ENCODE measurements around the gene FTO. TPM values are rescaled to one million over a fixed set of nuclear protein-coding genes. Genes with fewer than 3 reads are reported as not detected.
"Not testable (repeated sequence)": the region's sequence is repeated elsewhere in the genome, so short reads cannot be mapped to it uniquely, and the experiment has no call there.

Gene FTO
- total RNA-seq, 1 experiment from 2014 or later, result 118 TPM

GRCh38 chr16:54175169-54175551 is 471.2 kb downstream of the FTO start:
- no peak for DNase-seq (ENCODE audit: low read depth)

DNA sequence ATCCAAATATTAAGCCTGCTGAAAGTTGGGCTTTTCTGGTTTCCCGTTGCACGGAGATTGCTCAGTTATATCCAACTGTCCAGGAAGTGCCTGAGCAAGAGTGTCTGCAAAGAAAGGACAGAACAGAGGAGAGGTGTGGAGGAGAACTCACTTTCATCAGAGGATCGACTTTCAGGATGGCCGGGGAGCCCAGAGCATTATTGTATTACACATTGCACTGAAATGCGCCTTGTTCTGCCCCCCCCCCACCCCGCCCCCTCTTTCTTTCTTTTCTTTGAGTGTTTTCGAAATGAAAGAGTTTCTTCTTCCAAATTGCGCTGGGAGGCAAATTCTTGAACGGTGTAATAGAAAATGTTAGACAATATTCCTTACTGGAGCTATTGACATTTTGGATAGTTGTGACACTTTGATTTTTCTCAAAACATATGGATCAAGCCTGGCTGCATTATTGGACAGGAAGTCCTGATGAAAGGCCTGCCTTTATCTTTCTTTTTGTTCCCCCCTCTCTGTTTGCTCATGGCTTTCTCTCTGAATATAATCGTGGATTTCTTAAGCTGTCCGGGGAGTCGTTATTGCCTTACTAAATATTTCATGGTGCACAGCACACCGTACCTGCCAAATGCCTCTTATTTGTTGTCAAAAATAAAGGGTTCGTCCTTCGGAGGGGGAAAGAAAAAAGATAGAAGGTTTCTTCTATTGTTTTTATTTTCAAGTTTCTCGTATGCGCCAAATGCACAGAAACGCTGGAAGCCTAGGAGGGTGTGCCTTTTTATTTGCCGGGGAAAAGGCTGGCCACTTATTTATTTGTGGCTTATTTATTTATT is 471.8 kb downstream of the FTO start:
- DNase-seq (ENCODE audit: low read depth), result no peak

GRCh38 chr16:54176376-54176901 is 472.5 kb downstream of the FTO start:
- DNase-seq (ENCODE audit: low read depth), result no peak

- DNase-seq (ENCODE audit: low read depth), result no peak
These were observed 473.3 kb downstream of the FTO start for GRCh38 chr16:54177052-54177861.

GRCh38 chr16:54177862-54178477 is 474.0 kb downstream of the FTO start:
- no peak for DNase-seq (ENCODE audit: low read depth)

DNA sequence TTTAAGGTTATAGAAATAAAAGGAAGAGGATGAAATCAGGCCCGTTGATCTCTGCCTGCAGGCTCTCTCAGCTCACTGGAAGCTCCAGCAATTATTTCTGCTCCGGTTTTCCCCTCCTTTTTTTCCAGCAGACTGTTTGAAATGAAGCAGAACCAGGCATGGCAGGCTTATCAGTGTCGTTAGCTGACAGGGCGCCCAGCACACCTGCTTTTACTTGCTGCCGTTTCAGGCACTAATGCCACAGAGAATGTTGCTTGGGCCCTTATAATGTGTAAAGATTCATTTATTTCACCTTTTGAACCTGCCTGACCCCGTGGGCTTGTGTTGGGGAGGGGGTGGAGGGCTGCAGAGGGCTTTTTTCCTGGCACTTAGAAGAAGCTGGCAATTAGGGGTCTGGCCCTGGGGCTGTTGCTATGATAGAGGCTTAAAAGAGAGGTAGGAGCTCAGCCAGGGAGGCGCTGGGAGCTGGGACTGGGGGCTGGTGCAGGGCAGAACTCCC is 474.6 kb downstream of the FTO start:
- no peak for DNase-seq (ENCODE audit: low read depth)

- no peak for DNase-seq (ENCODE audit: low read depth)
These were observed 476.7 kb downstream of the FTO start for GRCh38 chr16:54180421-54181359.

- not testable (repeated sequence) for DNase-seq (ENCODE audit: low read depth)
These were observed 477.9 kb downstream of the FTO start for GRCh38 chr16:54181683-54182329.

GRCh38 chr16:54185045-54185444 is 481.1 kb downstream of the FTO start:
- no peak for DNase-seq (ENCODE audit: low read depth)

DNA sequence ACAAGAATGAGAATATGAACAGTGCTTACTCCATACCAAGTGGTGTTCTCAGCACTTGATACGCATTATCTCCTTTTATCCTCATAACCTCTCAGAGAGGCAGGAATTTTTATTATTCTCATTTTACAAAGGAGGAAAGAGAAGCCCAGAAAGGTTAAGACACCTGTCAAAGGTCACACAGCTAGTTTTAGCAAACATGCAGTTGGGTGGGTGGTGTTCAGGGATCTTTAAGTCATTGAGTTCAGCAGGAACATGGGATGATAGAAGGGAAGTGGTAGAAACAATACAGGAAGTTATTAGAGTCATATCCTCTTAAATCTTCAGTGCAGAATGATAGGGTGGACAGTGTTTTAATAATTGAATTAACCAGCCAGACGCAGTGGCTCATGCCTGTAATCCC is 487.2 kb downstream of the FTO start:
- DNase-seq (ENCODE audit: low read depth), result no peak

DNA sequence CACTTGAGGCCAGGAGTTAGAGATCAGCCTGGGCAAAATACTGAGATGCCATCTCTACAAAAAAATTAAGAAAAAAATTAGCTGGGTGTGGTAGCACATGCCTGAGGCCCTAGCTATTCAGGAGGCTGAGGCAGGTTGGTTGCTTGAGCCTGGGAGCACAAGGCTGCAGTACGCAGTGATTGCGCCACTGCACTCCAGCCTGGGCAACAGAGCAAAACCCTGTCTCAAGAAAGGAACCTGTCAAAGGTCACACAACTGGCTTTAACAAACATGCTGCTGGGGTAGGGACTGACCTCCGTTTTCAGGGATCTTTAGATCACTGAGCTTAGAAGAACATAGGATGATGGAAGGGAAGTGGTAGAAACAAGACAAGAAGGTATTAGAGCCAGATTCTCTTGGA is 487.6 kb downstream of the FTO start:
- no peak for DNase-seq (ENCODE audit: low read depth)

- DNase-seq (ENCODE audit: low read depth), result no peak
These were observed 489.2 kb downstream of the FTO start for GRCh38 chr16:54193013-54193664.

GRCh38 chr16:54193665-54194333 is 489.8 kb downstream of the FTO start:
- DNase-seq (ENCODE audit: low read depth), result peak; percentile 85

DNA sequence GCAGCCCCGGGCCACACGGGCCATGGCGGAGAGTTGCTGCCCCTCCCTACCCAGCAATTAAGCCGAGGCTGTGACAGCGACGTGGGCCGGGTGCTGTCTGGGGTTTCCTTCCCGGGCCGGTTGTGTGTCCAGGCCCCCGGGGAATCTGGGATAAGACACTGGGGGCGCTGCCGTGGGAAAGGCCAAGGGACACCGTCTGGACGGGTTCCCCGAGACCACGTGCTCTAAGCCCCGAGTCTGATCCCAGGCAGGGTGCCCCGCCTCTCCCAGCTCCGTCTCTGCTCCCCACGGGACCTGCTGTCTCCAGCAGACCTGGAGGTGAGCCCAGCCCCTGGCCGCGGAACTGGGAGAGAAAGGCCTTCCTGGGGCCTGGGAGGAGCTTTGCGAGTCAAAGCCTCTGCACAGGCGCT is 490.4 kb downstream of the FTO start:
- DNase-seq (ENCODE audit: low read depth), result peak; percentile 26

GRCh38 chr16:54197758-54198157 is 493.8 kb downstream of the FTO start:
- DNase-seq (ENCODE audit: low read depth), result no peak

- no peak for DNase-seq (ENCODE audit: low read depth)
These were observed 495.7 kb downstream of the FTO start for GRCh38 chr16:54199487-54200160.

DNA sequence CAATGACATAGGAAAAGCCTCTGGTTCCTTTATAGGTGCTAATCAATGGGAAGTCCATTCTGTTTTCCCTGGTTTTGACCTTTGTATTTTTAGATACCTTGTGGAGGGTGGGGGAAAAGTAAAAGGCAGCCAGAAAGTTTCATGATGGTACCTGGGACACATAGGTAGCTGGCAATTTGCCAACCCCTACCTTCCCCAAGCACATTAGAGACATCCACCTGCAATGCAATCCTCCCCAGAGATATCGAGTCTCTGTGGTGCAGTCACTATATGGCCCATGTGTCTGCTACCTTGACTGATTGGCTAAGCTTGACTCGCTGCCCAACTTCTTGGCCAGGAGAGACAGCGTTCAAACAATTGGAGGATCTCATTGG is 496.2 kb downstream of the FTO start:
- DNase-seq (ENCODE audit: low read depth), result no peak

DNA sequence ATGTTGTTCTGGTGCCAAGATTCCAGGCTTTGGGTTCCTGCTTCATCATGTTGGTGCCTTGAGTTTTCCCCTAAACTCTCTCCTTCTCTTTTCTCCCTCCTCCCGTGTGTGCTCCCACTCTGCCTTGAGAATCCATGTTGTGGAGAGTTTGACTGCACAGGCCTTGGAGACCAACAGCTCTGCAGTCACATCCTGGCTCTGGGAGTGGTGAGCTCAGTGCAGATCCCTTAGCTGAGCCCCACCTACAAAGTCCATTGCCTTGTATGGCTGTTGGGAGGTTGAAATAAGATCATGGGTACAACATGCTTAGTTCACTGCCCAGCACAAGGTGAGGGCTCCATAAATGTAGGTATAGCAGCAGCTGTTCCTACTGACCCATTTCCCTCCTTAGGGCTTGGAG is 496.8 kb downstream of the FTO start:
- DNase-seq (ENCODE audit: low read depth), result no peak

DNA sequence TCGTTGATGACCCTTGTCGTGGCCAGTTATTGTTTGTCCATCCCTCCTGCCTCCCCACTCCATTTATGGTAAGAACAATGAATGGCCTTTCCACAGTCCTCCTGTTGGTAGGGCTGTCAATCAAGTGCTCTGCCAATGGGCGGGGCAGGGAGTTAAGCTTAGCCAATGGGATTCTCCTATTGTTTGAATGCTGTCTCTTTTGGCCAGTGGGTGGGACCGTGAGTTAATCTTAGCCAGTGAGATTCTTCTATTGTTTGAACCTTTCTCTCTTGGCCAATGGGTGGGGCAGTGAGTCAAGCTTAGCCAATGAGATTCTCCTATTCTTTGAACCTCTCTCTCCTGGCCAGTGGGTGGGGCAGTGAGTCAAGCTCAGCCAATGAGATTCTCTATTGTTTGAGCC is 497.2 kb downstream of the FTO start:
- peak; percentile 10 for DNase-seq (ENCODE audit: low read depth)
